Osteocyte (in vitro differentiated cells): ENCODE data around the gene DLGAP5. TPM values are rescaled to one million over a fixed set of nuclear protein-coding genes. Genes with fewer than 3 reads are reported as not detected.

Experiments used
- DNase-seq: peaks from one replicate; pipeline ENCODE4 v3.0.0; 2021; ENCODE audit warnings: mixed read lengths; ENCODE audit not compliant: unreplicated experiment; ENCODE audit errors: extremely low spot score
- H3K27ac Mint-ChIP-seq: one replicate; pipeline ENCODE4 v1.8.0; 2021; ENCODE audit warnings: mild to moderate bottlenecking, mixed read lengths; ENCODE audit not compliant: unreplicated experiment
- H3K27me3 Mint-ChIP-seq: one replicate; pipeline ENCODE4 v1.8.0; 2021; ENCODE audit warnings: mixed read lengths; ENCODE audit not compliant: unreplicated experiment
- H3K36me3 Mint-ChIP-seq: one replicate; pipeline ENCODE4 v1.8.0; 2021; ENCODE audit warnings: mixed read lengths; ENCODE audit not compliant: unreplicated experiment
- H3K4me1 Mint-ChIP-seq: one replicate; pipeline ENCODE4 v1.8.0; 2021; ENCODE audit warnings: mixed read lengths; ENCODE audit not compliant: unreplicated experiment
- H3K4me3 Mint-ChIP-seq: one replicate; pipeline ENCODE4 v1.8.0; 2021; ENCODE audit warnings: mild to moderate bottlenecking, moderate library complexity, mixed read lengths; ENCODE audit not compliant: unreplicated experiment
- H3K9me3 Mint-ChIP-seq: one replicate; pipeline ENCODE4 v1.8.0; 2021; ENCODE audit warnings: mixed read lengths; ENCODE audit not compliant: unreplicated experiment
- CTCF ChIP-seq: fragments of 200-600 bp; sonication (generic); IDR thresholded peaks from 2 replicates; pipeline ENCODE4 v1.5.0; 2021; ENCODE audit warnings: antibody characterized with exemption, mild to moderate bottlenecking, moderate library complexity
- total RNA-seq: library from RNA; stranded (reverse); gene quantifications from 2 replicates; pipeline ENCODE4 v1.2.1, GENCODE V29; 2021

DLGAP5 gene
- total RNA-seq, 1 donor from 2014 or later = 11.7 TPM

GRCh38 chr14:55128386-55129085 is 62.8 kb downstream of the DLGAP5 start:
- Mint-ChIP-seq H3K9me3 (no peaks in the 10 kb centered on the region), H3K4me3 (peak overlapping the region; percentile 70), H3K27me3 (no peaks in the 10 kb centered on the region), H3K27ac (no peak overlapping the region), H3K4me1 (peaks cover 36% of the 10 kb centered on the region), H3K36me3 (no peaks in the 10 kb centered on the region)
- no peak for DNase-seq
- no peak for TF ChIP-seq CTCF

GRCh38 chr14:55127460-55127951 is 63.9 kb downstream of the DLGAP5 start:
- no peak for DNase-seq
- no peak for TF ChIP-seq CTCF
- Mint-ChIP-seq H3K4me1 (peaks cover 37% of the 10 kb centered on the region), H3K27me3 (no peaks in the 10 kb centered on the region), H3K4me3 (no peak overlapping the region), H3K36me3 (no peaks in the 10 kb centered on the region), H3K9me3 (no peaks in the 10 kb centered on the region), H3K27ac (no peak overlapping the region)

GRCh38 chr14:55126932-55127459 is 64.4 kb downstream of the DLGAP5 start:
- Mint-ChIP-seq H3K27ac (no peak overlapping the region), H3K9me3 (no peaks in the 10 kb centered on the region)

GRCh38 chr14:55126034-55126433 is 65.4 kb downstream of the DLGAP5 start:
- Mint-ChIP-seq H3K4me3 (no peak overlapping the region), H3K36me3 (no peaks in the 10 kb centered on the region), H3K9me3 (no peaks in the 10 kb centered on the region), H3K27ac (no peak overlapping the region), H3K27me3 (no peaks in the 10 kb centered on the region), H3K4me1 (peaks cover 28% of the 10 kb centered on the region)
- DNase-seq = no peak
- TF ChIP-seq CTCF = no peak

More at GRCh38 chr14:55126932-55127459, 64.4 kb downstream of the DLGAP5 start:
- Mint-ChIP-seq H3K4me1 (peaks cover 37% of the 10 kb centered on the region), H3K36me3 (no peaks in the 10 kb centered on the region), H3K4me3 (no peak overlapping the region), H3K27me3 (no peaks in the 10 kb centered on the region)
- no peak for DNase-seq
- no peak for TF ChIP-seq CTCF

- Mint-ChIP-seq H3K4me1 (peaks cover 27% of the 10 kb centered on the region), H3K9me3 (no peaks in the 10 kb centered on the region), H3K27ac (no peak overlapping the region), H3K36me3 (no peaks in the 10 kb centered on the region), H3K27me3 (no peaks in the 10 kb centered on the region), H3K4me3 (no peak overlapping the region)
- TF ChIP-seq CTCF = no peak
- no peak for DNase-seq
These were observed 66.0 kb downstream of the DLGAP5 start for GRCh38 chr14:55125403-55125802.
